HG03354 (cell line): Measurements from ENCODE around the gene DOK7.
"Not testable (repeated sequence)": the region's sequence is repeated elsewhere in the genome, so short reads cannot be mapped to it uniquely, and the experiment has no call there.

Experiments used
- ATAC-seq: cut with Tn5 transposase; IDR thresholded peaks from one replicate; pipeline ENCODE4 v1.9.1; 2021; ENCODE audit warnings: mild to moderate bottlenecking; ENCODE audit not compliant: unreplicated experiment, poor library complexity, severe bottlenecking

Gene DOK7

DNA sequence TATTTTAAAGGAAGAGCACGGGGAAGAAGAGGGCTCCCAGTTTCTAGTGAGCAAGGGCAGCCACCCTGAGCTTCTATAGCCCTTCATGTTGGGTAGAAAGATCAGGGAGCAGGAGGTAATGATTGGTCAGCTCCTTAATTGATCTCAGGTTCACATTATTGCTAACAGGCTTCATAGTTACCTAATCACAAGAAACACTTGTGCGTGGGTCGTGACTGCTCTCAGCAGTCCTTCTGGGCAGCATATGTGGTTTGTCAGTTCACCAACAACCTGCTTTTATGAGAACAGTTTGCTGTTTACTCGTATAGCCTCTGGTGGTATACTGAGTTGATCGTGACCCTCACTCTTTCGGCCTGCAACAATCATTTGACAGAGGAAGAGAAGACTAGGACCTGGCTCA is 4.7 kb upstream of the DOK7 start:
- no peak for ATAC-seq

DNA sequence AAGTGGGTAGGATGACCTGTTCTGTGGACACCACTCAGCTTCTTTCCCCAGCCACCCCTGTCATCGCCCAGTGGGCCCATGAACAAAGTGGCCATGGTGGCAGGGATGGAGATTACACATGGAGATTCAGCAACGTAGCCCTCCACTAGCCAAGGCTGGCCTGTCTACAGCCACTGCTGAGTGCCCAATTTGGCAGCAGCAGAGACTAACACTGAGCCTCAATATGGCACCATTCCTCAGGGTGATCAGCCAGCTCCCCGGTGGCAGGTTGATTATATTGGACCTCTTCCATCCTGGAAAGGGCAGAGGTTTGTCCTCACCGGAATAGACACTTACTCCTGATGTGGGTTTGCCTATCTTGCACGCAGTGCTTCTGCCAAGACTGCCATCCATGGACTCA is 4.0 kb upstream of the DOK7 start:
- ATAC-seq = not testable (repeated sequence)

DNA sequence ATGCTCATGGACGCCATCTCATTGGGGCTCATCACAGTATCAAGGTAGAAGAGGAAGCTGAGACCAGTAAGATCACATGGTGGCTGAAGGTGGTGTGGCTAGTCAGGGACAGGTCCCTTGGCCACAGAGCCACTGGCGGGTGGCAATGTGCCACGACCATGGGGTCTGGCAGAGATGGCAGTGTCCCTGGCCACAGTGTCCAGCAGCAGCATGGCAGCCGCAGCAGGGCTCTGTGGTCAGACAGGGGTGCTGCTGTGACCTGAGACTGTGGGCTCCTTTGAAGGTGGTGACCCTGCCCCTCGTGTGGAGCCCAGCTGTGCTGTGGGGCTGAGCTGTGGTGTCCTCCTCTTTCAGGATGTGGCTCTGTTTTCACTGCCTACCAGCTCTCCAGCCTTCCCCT is 2.2 kb upstream of the DOK7 start:
- no peak for ATAC-seq

DNA sequence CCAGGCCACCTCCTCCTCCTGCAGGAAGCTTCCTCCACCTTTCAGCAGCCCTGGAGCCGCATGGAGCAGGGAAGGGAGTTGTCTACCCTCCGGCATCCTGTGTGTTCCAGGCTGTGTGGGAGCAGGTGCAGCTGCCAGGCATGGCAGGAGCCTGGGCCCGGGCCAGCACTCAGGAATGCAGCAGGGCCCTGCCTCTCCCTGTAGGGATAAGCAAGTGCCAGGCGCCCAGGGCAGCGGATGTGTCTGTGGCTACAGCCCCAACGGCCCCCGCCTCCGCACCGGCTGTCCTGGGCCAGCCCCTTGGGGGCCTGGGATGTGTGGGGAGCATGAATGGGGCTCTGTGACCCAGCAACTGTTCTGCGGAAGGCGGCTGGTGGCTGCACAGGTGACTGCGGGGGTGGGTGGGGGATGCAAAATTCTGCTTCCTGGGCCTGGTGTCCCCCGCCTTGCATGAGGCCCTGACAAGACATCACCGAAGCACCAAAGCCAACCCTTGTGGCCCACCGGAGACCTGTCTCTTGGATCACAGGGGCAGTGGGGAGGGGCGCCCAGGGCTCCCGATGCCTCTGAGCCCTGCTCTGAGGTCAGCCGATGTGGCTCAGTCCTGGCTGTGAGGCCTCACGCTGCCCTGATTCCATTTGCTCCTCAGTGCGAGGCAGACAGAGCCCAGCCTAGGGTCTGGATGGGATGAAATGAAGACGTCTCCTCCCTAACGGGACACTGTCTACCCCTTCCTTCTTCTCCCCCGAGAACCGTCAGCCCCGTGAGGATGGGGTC is 1.4 kb upstream of the DOK7 start:
- ATAC-seq = no peak

DNA sequence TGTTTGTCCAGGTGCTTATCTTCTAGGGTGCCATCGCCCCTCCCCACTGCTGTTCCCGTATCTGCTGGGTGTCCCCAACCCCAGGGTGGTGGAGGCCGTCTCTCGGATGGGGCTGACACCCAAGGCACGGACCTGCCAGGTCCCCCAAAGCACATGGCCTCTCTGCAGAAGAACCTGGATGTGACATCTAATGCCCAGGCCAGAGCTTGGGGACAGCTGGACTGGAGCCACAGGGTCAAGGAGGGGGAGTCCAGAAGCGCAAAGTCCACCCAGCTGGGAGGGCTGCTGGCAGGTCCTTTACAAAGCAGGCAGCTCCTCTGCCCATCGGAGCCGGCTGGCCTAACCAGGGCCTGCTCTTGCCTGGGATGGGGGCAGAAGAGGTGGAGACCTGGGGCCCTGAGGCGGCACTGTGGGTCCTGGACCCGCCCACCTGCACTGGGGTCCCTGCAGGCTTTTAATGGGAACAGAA is 751 bp upstream of the DOK7 start:
- ATAC-seq = no peak

DNA sequence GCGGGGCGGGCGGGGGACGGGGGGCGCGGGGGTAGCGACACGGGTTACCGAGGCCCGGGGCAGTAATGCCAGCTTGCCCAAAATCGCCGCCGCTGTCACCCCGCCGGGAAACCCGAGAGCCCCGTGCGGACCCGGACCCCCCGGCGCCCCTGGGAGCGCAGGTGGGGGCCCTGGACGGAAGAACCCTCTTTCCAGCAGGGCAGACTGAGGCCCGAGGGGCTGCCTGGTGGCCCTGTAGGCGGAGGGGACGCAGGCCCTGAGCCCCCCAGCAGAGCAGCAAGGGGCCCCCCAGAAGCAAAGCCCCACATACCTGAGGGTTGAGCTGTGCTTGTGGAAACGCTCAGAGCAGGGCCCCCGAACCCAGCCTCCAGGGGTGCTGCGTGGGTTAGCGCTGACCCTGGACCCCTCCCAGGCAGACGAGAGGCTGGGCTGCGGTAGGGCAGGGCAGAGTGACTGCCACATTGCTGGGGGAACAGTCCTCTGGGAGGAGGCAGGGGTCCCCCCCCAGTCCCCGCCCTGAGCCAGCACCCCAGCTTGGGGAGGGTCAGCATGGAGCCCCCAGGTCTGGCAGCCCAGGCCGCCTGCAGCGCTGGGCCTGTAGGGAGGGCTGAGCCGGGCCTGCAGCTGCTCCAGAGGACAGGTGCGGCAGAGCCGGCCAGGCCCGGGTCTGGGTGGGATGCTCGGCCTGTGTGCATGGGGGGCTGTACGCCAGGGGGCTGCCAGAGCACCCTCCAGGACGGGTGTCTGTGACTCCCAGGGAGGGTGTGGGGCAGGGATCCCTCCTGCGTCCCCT is 646 bp downstream of the DOK7 start:
- no peak for ATAC-seq

DNA sequence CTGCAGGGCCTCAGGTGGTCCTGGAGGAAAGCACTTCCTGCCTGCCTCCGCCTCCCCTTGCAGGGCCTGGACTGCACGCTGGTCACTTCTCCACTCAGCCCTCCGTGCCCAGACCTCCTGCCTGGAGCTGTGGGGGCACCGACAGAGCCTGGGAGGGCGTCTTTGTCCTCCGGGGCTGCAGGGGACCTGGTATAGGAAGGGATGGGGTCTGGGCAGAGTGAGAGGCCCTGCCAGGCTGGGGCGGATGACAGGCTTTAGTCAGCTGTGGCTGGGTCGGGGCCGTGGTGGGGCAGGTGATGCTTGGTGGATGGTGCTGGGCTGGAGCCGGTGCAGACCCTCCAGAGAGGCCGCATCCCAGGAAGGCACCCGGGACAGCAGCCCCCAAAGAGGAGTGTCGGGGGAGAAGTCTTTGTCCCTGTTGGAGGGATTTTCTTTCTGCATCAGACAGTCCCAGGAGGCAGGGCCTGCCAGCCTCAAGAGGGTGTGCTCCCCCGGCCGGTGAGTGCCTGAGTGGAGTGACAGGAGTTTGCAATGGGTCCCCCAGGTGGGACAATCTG is 1.3 kb downstream of the DOK7 start:
- no peak for ATAC-seq

DNA sequence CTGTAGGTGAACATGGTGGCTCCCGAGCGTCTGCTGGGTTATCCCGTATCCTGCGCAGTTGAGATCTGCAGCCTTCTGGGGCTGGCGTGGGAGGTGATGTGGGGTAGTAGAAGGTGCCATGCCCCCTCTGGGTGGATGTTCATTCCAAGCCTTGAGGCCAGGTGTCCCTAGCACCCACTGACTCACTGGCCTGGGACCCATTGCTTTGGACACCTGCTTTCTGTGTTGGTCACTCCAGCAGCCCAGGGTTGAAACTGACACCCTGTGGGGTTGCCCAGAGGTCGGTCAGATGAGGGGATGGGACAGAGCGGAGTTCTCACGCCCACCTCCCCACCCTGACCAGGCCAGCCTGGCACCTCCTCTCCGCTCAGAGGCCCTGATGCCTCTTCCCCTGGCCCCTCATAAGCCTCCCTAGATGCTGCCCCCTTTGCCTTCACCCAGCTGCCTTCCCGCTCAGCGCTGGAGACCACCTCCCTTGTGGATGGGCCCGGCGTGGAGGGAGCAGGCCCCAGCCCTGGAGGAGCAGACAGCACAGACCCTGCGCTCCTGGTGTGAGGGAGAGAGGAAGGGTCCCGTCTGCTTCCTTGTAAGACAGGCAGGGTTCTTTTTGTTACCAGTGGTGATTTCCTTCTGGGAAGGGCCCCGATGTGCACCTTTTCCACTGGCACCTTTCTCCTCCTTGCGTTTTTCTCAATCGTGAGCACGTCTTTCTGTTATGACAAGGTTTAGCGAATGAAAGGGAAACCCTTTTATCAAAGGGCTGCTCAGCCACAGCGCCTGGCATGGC is 2.0 kb downstream of the DOK7 start:
- no peak for ATAC-seq

DNA sequence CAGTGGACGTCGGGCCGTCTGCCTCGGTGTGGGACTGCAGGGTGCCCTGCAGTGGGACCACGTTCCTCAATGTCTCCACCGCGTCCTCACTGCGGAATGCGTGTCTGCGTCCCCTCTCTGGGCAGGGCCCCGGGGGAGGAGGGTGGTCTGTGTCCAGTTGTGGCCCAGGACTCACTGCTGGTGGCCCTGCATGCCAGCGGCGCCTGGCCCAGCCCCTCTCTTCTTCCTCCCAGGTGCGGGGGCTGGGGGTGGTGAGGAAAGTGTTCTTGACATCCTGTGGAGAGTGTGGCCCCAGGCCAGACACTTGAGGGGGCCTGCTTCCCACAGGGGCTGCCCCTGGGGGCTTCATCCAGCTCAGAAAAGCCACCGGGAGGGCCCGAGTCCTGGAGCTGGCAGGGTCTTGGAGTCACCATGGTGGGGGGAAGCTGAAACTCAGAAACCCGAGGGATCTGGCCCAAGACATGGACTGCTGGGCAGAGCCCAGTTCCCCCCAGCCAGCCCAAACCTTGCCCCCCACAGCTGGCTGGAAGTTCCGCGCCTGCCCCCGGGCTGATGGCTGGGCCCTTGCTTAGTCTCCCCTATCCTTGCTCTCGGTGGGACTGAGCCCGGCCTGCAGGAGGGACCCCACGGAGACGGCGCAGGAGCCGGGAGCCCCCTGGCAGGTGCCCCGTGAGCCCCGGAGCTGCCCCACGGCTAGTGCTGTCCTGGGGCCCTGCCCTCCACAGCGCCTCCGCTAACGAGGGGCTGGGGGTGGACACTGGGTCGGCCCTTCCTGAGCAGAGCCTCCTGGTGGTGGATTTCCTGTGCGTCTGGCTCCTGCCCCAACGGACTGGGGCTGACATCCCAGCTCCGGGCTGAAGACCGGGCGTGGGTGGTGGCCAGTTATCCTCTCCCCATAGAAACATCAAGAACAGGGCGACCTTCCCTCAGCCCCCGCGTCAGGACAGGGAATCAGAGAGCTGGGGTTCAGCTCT is 2.9 kb downstream of the DOK7 start:
- no peak for ATAC-seq

DNA sequence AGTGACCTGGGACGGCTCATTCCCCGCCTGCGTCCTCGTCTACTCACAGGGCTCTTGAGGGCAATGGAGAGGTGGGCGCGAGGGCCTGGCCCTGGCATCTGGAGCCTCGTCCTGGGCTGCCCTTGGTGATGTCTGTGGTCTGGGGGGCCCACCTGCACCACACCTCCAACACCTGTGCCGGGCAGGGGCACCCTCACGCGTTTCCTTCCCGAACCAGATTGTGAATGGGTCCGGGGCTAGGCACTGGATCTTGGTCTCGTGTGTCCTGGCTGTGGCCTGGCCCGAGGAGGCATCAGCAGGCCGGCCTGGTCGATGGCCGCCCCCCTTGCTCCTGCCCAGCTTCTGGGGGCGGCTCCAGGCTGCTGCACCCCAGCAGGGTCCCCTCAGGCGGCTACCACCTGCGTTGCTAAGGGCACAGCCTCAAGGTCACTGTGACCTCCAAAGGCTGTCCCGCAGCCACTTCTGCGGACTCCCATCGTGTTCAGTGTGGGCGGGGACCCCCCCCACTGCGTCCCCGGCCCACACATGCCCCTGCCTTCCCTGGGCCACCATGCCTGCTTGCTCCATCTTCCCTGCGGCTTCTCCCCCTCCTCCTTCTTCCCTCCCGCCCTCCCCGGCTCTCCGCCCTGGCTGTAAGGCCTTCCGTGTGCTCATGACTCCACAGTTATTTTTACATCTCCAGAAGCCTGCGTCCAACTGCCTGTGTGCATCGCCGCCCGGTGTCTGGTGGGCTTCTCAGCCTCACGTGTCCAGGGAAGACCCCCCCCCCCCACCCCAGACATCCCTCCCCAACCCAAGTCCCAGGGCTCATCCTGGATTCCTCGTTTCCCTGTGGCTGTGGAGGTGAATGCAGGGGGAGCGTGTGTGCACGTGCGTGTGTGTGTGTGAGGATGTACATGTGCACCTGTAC is 3.8 kb downstream of the DOK7 start:
- no peak for ATAC-seq

DNA sequence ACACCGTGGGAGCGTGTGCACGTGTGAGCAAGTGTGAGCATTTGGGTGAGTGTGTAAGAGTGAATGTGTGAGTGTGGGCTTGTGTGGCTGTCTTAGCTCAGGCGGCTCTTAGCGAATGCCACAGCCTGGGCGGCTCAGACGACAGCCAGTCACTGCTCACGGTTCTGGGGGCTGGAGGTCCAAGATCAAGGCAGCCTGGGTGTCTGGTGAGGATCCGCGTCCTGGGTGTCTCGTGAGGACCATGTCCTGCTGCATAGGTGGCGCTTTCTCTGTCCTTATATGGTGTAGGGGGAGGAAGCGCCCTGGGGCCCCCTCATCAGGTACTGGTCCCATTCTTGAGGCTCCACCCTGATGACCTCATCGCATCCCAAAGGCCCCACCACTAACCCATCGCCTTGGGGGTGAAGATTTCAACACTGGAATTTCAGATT is 4.5 kb downstream of the DOK7 start:
- ATAC-seq = no peak

DNA sequence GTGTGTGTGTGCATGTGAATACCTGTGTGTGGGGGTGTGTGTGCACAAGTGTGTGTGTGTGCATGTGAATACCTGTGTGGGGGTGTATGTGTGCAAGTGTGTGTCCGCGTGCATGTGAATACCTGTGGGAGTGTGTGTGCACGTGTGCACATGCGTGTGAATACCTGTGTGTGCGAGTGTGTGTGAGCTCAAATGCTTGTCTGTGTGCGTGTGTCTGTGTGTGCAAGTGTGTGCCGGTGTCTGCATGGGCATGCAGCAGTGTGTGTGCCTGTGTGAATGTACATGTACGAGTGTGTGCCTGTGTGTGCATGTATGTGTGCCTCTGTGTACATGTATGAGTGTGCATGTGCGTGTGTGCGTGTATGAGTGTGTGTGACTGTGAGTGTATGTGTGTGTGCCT is 5.0 kb downstream of the DOK7 start:
- no peak for ATAC-seq

DNA sequence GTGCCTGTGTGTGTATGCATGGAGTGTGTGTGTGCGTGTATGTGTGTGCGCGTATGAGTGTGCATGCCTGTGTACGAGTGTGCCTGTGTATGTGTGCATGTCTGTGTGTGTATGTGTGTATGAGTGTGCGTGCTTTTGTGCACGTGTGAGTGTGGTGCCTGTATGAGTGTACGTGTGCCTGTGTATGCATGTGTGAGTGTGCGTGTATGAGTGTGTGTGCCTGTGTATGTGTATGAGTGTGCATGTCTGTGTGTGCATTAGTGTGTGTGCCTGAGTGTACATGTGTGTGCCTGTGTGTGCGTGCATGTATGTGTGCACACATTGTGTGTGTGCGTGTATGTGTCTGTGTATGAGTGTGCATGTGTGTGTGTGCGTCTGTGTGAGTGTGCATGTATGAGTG is 5.7 kb downstream of the DOK7 start:
- ATAC-seq = no peak

DNA sequence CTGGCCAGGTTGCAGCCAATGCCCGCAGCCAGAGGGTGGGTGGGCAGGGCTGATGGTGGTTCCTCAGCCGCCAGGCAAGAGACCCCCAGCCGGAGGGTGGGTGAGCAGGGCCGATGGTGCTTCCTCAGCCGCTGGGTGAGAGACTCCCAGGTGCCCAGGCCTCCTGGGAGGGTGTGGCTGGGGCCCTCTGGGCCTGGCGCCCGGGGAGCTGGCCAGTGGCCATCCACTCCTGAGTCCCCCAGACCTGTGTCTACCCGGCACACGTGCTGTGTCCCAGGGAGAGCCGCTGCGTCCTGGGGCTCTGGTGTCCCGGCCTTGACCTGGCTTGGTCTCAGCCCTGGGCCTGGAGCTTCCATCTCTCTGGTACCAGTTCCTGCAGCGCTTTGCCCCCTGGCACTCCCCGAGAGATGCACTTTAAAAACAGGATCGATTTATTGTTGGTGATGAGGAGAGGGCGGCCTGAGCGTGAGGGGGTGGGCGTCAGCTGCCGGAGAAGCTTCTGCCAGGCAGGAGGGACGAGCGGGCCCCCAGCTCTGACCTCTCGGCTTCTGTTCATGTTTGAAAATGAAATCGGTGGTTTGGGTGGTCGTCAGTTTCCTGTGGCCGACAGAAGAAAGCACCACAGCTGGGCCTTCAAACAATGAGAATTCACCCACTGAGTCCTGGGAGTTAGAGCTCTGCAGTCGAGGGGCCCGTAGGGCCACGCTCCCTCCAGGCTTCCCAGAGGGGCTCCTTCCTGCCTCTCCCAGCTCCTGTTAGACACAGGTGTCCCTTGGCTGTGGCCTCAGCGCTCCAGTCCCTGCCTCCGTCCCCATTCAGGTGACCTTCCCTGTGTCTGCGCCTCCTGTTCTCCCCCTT is 6.5 kb downstream of the DOK7 start:
- no peak for ATAC-seq

DNA sequence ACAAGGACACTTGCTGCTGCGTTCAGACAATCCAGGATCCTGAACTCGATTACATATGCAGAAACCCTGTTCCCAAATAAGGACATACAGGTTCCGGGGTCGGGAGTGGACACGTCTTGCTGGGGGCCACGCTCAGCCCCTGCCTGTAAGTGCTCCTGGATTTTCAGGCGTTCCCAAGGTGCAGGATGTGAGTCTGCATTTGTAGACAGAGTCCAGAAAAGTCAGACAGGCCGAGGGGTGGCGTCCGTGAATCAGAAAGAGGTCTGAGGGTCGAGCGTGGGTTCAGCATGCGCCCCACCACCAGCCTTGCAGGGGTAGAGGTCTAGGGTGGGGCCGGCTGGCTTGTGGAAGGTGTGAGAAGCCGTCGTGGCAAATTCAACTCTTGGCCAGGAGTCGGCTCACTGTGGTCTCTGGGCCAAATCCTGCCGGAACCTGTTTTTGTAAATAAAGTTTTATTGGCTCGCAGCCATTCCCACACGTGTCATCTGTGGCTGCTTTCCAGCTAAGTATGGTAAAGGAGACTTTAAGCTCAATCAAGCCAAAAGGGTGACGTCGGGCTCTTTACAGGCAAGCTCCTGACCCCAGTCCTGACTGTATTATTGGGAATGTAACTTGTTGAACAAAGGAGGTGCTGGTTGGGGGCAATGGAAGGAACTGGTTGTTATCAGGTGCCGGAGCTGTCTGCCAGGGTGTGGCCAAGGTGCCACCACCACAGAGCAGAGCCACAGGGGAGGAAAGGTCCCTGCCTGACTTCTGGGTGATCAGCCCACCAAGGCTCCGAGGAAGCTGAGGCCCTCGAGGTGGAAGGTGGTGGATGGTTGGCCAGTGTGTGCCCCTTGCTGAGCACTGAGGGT is 7.4 kb downstream of the DOK7 start:
- no peak for ATAC-seq

DNA sequence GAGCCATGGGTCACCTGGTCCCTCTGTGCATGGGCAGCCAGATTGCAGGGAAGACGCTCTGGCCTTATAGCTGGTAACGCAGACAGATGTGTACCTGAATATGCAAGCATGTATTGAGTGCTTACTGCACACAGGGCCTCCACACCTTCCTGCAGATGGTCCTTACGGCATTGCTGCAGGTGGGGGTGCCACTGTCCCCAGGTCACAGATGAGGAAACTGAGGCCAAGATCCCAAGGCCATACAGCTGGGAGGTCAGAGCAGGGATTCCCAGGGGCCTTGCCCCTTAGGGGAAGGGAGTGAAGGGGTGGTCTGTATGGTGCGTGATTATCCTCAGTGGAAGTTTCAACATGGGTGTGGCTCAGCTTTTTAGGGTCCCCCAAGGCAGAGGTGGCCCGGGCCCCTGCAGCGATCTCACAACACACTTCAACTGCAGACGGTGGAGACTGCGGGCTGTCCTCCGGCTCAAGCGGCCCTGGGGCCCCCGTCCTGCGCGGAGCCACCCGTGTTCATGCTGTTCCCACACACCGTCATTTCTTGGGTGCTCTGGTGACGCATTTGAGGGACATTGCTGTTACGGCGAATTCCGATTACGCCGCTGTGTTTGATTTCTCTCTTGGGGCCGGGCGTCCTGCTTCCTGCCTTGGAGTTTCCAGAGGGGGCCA is 8.1 kb downstream of the DOK7 start:
- ATAC-seq = no peak
